Activated CD4-positive, alpha-beta T cell treated with anti-CD3 and anti-CD28 coated beads, Interleukin-2, amount 50 U/mL, for 48 hours (primary cell): ENCODE data around the gene INPP4A.
A peak's percentile ranks its signal among the peaks of the same experiment; 100 is the strongest.

ENCODE experiments used
- DNase-seq, 2 experiments: peaks; one replicate each; pipeline ENCODE4 v3.0.0-alpha.2; 2020

INPP4A gene

DNA sequence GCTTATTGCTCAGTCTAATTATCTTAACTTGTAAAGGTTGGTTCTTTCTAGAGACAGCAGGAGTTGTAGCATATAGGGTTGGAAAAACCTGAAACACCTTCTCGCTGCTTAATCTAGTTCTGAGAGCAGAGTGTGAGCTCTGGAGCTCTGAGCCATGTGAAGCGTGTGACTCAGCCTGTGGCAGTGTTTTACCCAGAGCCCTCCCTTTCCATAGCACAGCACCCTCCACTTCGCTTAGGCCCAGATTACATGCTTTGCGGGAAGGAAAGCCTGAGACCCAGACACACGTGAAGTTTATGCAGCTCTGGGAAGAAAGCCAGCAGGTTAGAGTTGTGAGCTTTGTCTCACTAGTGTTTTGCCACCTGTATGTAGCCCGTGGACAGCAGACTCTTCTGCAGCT, 74.5 kb downstream of the INPP4A start:
- no peak for DNase-seq

DNA sequence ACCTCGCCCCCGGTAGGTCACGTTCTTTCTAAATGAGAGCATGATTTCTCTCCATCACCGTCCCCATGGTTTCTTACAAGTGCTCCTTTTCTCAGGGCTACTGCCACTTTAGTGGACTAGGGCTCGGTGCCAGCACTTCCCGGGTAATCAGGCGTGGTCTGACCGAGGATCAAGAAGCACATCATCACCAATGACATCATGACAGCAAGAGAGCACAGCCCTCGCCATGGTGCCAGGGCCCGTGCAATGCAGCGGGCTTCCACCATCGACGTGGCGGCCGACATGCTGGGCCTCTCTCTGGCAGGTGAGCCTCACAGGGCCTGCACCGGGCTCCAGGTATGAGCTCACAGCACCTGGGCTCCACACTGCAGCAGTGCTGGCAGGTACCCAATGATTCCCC, 75.2 kb downstream of the INPP4A start:
- no peak for DNase-seq

DNA sequence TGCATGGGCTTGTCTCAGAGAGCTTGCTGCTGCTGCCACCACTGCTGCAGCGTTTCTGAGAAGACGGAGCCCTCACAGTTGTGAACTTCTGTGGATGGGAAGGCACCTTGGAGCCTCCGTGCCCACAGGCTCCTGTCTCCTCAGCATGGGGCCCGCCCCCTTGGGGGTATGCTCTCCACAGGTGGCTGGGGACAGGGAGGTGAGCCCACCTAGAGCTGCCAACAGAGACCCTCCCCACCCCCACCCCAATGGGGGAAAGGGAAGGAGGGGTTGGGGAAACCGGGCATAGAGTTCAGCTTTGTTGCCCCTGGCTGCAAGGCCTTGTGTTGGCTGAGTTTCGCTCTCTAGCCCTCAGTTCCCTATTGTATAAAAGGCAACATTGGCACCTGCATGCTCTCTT, 76.1 kb downstream of the INPP4A start:
- no peak for DNase-seq

DNA sequence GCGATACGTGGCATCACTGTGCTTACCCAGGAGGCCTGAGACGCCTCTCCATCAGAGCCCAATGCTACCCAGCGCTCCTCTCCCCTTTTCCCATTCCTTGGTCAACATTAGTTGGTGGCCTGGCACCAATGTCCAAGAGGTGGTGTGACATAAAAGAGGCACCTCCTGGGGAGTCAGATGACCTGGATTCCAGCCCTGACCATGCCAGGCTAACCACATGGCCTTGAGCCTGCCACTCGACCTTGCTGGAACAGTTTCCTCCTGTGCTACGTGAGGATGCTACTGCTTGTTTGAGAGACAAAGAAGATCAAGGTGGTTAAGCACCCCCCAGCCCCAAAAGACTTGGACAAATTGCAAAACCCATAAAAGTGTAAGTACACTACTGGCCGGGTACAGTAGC, 76.6 kb downstream of the INPP4A start:
- no peak for DNase-seq

DNA sequence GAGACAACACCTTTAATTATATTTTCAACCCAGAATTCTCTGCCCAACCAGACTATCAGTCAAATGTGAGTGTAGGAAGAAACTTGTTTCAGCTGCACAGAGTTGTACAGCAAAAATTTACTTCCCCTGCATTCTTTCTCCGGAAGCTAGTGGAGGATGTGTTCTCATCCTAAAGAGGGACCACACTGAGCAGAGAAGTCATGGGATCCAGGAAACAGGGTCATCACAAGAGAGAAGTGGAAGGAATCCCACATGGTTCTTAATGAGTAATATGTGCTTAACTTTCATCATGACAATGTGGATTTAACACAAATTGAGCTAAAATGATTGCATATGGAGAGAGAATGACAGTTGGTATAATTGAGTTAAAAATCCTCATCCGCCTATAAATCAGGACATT, 78.2 kb downstream of the INPP4A start:
- no peak for DNase-seq

DNA sequence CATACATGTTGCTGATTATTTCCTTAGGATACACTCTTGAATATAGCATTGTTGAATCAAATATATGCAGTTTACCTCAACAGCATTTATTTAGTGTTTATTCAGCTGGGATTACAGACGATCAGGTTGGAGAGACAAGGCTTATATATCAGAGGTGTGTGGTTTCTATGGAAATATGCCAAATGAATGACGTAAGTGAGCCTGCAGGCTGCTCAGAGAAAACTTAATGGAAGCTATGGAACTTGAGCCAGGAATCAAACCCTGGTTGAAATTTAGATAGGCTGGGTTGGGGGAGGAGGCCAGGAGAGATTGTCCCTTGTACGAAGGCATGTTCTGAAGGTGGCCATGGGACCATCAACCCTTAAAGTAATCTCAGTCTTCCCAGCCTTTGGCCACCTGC, 79.5 kb downstream of the INPP4A start:
- no peak for DNase-seq

DNA sequence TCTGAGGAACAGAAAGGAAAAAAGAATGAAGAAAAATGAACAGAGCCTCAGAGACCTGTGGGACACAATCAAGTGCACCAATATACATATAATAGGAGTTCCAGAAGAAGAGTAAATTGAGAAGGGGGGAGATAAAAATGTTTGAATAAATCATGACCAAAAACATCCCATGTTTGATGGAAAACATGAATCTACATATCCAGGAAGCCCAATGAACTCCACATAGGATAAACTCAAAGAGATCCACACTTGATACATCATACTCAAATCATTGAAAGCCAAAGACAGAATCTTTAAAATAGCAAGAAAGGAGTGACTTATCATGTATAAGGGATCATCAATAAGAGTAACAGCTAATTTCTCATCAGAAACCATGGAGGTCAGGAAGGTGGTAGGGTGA, 83.7 kb downstream of the INPP4A start:
- DNase-seq: no peak

DNA sequence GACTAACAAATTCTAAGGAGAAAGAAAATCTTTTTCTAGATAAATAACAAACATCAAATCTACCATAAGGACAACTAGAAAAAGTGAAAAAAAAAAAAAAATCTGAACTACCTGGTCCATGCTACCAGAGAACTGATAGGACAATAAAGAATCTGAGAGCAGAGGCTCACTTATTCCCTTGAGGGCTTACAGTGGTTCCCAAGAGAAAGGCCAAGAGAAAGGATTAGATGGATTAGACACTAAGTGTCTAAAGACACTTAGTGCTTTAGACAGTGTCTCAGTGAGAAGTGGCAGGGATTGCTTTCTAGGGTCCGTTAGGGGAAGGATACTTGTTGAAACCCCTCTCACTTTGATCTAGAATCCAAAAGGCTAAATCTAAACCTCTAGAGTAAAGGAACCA, 85.5 kb downstream of the INPP4A start:
- DNase-seq: no peak

DNA sequence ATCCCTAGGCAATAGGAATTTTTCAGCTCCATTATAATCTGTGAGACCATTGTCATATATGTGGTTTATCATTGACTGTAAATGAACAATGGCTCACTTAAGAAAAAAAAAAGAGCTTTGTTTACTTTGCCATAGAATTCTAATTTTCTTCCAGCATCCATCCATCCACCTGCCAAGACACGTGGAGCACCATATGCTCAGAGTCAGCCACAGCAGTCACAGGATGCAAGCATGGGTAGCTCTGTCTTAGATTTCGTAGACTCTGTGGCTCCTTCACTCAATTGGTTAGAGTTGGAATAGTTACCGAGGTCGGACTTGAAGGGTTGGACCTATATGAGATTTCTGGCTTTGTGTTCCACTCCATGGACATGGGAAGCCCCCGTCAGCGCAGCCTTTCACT, 88.1 kb downstream of the INPP4A start:
- no peak for DNase-seq

DNA sequence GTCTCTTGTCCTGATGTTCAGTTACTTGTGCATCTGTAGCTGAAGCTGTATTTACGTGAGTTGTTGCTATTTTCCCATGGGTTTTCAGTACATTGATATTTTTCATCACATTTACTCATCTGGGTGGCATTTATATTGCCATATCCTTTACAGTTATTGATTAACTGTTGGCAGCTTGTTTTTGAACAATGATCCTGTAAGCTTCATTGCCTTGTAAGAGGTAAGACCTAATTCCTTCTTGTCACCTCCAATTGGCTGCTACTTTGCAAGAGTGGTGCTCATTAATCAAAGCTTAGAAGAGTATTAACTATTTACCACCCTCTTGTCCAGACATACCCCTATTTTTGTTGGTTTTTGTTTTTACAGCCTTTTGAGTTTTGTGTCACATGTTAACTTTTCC, 88.9 kb downstream of the INPP4A start:
- DNase-seq: no peak

DNA sequence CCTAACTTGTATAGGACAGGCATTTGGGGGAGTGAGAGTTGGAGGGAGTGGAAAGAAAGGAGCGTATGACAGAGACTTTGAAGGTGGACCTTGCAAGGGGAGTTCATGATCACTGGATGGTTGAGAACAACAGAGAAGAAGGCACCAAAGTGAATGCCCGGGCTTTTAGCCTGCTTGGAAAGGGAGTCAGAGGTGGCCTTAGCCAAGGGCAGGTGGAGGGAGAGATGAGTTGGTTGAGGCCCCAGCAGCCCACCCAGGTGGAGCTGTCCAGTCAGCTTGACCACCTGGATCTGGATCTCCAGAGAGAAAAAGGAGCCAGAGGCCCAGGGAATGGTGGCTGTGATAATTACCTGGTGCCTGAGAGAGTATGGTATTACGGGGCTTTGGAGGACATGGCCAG, 90.1 kb downstream of the INPP4A start:
- DNase-seq: no peak

DNA sequence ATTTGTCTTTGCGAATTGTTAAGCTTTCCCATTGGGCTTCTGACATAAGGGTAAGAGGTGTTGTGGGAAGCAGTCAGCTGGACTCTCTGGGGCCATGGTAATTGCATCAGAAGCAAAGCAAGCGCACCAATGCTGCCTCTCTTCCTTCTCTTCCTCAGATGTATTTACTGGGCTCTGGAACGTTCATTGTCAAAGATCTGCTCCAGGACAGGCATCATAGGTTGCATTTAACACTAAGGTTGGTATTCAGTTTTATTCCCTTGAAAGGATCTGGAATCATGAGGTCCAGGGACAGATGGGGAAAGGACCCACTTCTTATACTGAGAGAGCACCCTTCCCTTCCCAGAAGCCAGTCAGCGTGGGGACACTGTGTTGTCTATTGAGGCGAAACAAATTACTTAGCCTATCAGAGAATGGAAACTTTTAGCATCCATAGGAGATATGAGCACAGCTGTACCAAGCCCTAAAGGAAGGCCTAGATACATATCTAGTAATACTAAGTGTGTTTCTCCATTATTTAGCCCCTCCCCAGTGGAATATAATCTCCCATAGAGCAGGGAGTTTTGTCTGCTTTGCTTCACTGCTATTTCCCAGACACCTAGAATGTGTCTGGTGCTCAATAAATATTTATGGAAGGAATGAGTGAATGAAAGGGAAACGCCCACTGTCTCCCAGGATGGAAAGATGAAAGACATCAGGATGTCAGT, 91.5 kb downstream of the INPP4A start:
- DNase-seq: no peak

DNA sequence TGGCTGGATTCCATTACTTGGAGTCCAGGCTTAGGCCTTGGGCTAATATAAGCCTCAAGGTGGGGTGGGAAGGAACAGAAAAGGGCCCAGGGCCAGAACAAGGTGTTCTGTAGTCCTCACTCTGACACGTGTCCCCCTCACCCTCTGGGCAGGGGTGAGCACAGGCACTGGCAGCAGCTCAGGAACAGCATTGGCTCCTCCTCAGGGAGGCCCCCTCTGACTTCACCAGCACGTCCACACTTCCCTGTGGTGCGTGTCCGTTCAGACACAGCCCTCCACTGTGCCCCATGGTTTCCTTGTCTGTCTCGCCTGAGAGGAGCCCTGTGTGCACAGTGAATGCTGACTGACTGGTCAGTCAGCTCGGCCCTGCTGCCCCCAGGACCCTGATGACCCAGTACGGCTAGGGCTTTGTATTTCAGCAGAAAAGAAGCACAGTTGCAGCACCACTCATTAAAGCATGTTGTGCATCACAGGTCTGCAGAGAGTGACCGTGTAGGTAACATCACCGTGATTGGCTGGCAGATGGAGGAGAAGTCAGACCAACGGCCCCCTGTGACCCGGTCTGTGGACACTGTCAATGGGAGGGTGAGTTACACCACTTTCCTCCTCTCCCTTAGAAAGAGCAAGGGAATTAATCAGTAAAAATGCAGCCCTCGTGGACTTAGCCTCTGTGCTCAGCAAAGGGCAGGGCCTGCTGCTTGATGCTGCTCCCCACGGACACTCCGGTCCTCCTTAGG, 92.9 kb downstream of the INPP4A start:
- no peak for DNase-seq

DNA sequence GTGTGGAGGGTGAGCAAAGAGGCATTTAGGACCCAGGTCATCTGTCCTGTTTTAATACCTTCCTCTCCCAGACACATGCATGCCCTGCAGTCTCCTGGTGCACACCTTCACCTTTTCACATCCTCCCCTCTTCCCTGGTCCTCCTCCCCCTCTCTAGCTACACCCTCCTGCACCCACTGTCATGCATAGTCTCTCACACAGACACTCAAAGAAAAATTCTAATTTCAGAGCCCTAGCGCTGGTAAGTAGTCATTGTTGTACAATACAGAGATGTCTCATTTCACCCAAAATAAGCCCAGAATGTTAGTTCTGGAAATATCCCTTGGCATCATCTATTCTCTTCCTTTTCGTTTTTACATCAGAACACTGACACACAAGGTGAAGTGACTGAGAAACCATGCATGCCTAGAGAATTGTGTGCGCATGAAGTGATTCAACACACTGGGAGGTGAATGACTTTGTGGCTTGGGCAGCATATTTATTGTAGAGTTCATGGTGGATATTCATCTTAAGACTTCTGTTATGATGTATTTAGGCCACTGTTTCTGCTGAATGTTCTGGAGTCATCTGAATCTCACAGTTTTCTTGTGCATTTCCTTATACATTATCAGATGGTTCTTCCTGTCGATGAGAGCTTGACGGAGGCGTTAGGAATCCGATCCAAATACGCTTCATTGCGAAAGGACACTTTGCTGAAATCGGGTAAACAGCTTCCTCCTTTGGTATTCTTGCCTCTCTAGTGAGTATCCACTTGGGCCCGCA, 93.8 kb downstream of the INPP4A start:
- no peak for DNase-seq

DNA sequence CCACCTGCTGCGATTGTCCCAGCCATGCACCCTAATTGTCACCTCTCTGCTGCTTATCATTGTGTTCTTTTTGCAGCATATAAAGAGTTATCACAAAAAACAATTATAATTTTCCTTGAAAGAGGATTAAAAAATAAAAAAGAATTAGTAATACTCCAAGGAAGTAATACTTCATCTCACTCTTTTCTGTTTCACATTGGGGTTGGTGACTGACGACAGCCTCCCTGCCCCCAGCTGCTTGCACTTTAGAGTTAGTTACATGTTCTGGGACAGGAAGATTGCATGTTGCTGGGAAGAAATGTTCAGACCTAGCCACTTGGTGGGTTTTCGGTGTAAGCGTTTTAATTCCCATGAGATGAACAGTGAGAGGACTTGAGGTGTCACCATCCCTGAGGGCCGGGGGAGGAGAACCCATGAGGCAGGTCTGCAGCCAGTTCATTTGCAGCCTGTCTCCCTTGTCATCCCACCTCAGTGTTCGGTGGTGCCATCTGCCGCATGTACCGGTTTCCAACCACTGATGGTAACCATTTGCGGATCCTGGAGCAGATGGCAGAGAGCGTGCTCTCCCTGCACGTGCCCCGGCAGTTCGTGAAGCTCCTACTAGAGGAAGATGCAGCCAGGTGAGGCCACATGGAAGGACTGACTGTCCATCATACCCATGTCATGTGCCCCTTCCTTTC, 94.5 kb downstream of the INPP4A start:
- no peak for DNase-seq

DNA sequence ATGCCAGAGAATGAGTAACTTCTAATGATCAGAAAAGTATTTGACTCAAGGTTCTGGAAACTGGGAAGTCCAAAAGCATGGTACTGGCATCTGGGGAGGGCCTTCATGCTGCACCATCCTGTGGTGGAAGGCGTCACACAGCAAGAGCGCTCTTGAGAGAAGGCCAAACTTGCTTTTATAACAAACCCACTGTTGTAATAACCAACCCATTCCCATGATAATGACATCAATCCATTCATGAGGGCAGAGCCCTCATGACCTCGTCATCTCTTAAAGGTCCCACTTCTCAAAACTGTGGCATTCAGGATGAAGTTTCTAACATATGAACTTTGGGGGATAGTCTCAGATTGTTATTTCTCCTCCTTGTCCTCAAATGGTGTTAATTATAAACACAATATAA, 95.9 kb downstream of the INPP4A start:
- no peak for DNase-seq

DNA sequence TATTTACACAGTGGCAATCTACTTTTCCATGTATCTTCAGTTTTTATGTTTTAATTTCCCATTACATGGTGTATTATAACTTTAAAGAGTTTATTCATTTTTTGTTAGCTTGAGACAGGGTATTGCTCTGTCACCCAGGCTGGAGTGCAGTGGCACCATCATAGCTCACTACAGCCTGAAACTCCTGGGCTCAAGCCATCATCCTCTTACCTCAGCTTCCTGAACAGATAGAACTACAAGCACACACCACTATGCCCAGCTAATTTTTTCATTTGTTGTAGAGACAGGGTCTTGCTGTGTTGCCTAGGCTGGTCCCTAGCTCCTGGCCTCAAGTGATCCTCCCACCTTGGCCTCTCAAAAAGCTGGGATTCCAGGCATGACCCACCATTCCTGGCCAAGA, 96.8 kb downstream of the INPP4A start:
- DNase-seq: no peak

DNA sequence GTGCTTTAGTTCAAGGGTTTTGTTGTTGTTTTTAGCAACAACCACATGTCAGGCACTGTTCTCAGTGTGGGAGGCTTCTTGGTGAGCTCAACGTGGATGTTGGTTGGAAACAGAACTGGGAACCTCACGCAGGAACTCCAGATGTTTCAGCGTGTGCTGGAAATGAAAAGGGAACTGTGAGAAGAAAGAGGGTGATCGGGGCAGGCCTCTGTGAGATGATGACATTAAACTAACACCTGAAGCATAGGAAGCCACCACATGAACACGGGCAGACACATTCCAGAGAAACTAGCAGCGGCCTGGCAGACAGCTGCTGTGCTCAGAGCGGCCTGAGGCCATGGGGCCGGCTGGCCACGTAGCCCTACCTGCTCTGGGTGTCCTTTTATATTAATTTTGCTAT, 97.2 kb downstream of the INPP4A start:
- peak in 1 of 2 experiments; percentile 20 for DNase-seq

DNA sequence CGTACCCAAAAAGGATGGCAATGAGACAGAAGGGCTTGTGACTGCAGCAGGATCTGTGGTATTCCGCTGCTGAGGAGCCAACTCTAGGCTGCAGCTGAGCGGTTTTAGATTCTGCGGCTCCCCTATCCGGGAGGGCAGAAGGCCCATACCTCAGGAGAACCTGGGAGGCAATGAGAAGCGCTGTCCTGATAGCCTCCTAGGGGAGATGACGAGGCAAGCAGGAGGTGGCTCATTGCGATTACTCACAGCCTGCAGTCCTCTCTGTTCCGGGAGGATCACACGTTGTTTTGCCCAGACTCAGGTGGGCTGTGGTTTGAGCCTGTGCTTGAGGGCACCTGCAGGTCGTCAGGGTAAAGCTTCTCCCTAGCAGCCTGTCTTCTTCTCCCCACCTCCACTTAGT, 98.6 kb downstream of the INPP4A start:
- DNase-seq: no peak

DNA sequence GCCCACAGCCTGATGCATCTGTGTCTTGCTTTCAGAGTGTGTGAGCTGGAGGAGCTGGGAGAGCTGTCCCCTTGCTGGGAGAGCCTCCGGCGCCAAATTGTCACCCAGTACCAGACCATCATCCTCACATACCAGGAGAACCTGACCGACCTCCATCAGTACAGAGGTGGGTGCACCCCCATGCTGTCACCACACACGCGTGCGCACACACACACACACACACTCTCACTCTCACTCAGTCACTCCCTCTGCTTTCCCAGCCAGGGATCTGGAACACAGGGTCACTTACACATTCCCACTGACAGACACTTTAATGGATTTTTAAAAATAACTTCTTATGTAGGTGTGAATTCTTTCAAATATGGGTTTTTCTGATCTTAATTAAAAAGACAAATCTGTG, 99.2 kb downstream of the INPP4A start:
- DNase-seq: no peak

DNA sequence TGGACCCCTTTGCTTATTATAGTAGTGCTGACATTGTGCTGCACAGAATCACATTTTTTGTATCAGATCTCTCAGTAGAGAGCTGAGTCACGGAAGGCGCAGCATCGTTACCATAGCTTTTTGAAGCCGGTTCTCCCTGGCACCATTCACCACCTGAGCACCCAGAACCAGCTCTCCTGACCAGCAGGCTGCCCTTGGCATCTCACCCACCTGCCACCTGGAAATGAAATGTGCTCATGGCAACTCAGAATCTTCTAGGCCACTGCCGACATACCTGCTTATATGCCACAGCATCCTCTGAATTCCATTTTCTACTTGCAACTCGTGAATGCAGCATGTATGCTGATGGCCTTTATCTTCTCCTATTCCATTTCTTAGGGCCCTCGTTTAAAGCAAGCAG, 100.9 kb downstream of the INPP4A start:
- no peak for DNase-seq

DNA sequence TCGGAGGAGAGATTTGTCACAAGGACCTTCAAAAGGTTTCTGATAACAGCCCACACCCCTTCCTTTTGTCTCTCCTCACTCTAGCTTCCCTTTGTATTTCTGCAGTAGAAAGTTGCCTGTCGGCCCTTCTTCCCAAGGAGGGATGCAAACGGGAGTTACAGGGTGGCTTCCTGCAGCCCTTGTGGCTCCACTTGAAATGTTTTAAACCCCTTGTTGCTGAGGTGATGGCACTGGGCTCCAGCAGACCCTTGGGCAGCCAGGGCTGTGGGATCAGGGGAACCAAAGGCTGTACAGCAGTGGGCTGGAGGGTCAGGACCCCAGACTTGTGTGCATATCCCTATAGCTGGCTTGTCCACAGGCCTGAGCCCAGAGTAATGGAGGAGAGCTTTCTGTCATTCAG, 101.5 kb downstream of the INPP4A start:
- no peak for DNase-seq

DNA sequence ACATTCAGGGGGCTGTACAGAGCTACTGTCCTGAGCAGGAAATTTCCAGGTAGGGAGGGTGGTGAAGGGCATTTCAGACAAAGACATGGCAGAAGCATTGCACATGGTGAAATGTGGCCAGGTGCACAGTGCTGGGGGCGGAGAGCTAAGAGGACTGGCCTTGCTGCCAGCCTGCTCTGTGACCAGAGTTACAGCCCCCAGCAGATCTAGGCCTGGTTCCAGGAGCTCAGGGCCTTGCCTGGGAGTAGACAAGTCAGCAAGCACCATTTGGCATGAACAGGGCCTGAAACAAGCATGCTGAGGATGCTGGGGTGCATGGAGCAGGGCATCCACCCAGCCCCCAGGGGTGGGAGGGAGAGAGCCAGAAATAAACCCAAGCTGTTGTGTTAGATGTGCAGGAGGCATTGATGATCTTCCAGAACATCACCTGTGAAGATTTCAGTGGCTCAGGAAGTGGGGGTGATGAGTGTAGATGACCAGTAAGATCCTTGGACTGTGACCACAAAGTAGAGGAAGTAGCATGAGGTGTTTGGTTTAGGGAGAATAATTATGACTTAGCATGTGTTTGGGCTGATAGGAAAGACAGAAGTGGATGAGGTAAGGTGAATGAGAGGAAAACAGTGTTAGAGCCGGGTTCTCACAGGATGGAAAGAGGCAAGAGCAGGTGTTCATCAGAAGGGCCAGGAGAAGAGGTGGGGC, 102.6 kb downstream of the INPP4A start:
- DNase-seq: no peak
